Endothelial cell of hepatic sinusoid (primary cell): ENCODE results near the gene KRTAP3-1.

Experiments
- in situ Hi-C: cut with HindIII; loops from 2 replicates; pipeline ENCODE4 v1.10.0; 2017; ENCODE audit warnings: low sequenced_read_pairs

Gene KRTAP3-1

DNA sequence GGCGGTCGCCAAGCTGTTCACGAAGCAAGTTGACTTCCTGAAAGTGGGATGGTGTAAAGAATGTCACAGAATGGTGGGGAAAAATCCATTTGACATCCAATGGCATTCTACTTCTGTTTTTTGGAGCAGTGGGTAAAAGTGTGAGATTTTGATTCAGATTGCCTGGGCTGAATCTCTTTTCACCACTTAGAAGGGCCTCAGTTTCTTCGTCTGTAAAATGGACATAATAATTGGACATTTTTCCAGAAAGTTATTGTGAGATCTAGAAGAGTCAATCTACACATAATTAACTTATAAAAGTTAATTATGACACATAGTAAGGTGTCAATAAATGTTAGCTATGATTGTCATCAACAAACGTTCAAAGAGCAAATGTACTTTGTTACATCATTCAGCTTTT, 27.8 kb downstream of the KRTAP3-1 start:
- in situ Hi-C loops: no loop called here

- in situ Hi-C loops: no loop called here
Measured at GRCh38 chr17:40980596-40980995, 28.3 kb downstream of the KRTAP3-1 start.

DNA sequence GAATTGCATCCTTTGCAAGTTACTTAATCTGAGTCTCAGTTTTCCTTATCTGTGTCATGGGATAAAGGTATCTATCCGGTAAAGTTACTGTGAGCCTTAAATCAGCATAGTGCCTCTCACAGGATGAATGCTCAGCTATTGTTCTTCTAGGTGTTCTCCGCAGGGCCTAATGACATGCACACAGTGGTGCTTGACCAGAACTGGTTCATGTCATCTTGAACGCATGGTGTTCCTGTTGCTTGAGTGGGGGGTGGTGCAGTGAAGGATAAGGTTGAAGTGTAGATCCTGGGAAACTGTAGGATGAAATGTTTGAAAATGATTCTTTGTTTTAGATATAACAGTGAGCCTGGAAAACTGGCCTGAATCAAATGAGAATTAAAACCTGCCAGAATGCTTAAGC, 28.8 kb downstream of the KRTAP3-1 start:
- in situ Hi-C loops: no loop called here

DNA sequence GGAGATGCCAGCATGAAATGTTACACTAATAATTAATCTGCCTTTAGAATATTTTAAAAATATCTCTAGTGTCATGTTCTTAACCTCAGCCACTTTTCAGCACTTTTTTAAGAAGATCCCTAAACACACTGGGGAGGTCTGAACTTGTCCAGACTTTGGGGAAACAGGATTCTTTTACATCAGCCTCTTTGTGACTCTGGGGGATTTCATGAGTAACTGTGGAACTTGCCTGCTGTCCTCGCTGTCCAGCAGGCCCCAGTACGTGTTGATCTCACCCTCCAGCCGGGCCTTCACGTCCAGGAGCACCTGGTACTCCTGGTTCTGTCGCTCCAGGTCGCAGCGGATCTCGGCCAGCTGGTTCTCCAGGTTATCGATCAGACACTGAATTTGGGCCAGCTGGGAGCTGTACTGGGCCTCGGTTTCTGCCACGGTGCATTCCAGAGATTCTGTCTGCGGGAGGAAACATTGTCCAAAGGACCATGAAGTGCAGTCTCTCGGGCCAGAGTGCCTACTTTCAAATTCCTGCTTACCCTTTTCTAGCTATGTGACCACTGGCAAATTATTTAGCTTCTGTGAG, 30.3 kb downstream of the KRTAP3-1 start:
- in situ Hi-C loops: no loop called here

GRCh38 chr17:40975516-40975915, 33.4 kb downstream of the KRTAP3-1 start:
- in situ Hi-C loops: no loop called here

- in situ Hi-C loops: no loop called here
Measured at GRCh38 chr17:40974366-40974765, 34.6 kb downstream of the KRTAP3-1 start.

- in situ Hi-C loops: no loop called here
Measured at GRCh38 chr17:40967582-40967981, 41.3 kb downstream of the KRTAP3-1 start.

GRCh38 chr17:40966848-40967247, 42.1 kb downstream of the KRTAP3-1 start, which contains the start of gene KRT39:
TSS of gene KRT39 (minus strand) at chr17:40966948. CDS start at chr17:40966856, 92 bp downstream.
- in situ Hi-C loops: no loop called here

DNA sequence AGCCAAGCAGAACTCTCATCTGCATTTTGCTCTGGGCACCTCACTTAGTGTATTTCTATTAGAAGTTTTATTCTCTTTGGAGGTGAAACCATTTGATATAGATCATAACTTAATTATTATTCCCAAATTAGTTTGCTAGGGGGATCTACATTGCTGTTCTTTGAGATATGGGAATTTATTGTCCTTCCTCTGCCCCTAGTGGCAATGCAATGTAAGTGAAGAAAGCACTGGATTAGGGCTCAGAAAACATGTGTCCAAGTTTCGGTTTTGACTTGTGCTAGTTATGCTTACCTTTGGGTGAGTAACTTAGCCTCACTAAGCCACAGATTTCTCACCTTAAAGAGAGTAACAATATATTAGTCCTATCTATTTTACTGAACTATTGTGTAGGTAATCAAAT, 45.1 kb downstream of the KRTAP3-1 start:
- in situ Hi-C loops: no loop called here

GRCh38 chr17:40962059-40962561, 46.8 kb downstream of the KRTAP3-1 start:
- in situ Hi-C loops: no loop called here

GRCh38 chr17:40961591-40961990, 47.3 kb downstream of the KRTAP3-1 start:
- in situ Hi-C loops: no loop called here

- in situ Hi-C loops: no loop called here
Measured at GRCh38 chr17:40960144-40960543, 48.8 kb downstream of the KRTAP3-1 start.
